DMS79 (cell line): ENCODE data around the gene FUT2.
"Not testable (repeated sequence)": the region's sequence is repeated elsewhere in the genome, so short reads cannot be mapped to it uniquely, and the experiment has no call there.

ENCODE experiments used
- DNase-seq: peaks from one replicate; lab custom pipeline; 2025; lab: John Stamatoyannopoulos, UW

FUT2 gene

DNA sequence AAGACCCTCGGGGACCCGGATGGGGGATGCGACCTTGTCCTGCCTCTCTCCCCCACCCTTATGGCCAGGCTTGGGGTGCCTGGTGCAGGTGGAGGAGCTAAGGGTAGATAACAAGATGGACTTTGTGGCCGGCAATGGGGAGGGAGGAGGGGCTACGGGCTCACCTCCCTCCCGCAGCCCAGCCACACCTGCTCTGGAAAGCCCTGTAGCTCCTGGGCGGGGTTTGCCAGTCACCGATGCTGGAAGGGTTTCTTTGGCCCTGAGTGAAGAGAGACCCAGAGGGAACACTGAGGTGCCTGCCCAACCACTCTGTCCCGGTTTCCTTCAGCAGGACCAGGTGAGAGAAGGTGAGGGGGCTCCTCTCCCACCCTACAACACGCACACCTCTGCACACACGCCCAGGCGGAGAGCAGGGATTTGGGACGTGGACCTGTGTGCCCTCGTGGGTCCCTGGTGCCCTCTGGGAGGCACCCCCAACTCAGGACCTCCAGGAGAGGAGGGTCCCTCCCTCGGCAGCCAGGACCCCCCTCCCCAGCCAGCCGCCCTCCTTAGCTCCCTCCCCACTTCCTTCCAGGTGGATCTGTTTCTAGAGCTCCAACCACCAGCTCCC is at the start of gene FUT2:
FUT2 (plus strand) TSS at position 229 of the 610 bp plus-strand sequence. CDS start 6,986 bp downstream, outside the sequence.
- peak; percentile 40 for DNase-seq

DNA sequence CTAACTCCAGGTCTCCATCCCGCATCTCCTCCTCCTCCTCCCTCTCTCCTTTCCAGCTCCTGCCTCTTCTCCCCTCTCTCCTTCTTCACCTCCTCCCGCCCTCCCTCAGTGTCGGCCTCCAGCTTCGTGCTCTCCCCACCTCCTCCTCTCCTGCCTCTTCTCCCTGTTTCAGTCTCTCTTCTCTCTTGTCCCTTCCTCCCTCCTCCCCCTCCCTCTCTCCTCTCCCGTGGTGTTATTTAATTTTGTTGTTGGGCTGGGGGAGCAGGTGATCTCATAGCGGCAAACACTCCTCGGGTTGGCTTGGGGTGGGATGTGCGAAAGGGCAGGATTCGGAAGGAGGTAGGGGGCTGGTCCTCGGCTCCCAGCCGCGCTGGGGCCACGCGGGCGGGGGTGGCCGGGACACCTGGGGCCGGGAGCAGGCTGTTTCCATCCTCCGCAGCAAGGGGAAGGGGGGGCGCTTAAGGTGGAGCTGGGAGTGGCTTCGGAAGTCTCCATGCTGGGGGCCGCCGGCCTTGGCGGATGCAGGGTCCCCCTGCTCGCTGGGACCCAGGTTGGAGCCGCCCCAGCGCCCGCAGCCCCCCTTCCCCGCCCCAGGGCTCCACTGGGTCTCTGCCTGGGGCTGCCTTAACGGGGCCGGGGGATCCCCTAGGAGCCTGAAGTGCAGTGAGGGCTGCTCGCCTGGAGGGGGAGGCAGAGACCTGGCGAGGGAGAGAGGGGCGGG is 49.6 kb upstream of the FUT2 start, which contains the start of gene CA11:
CA11 (minus strand) TSS at position 187 of the 721 bp plus-strand sequence. CDS start 555 bp downstream, outside the sequence.
- peak; percentile 78 for DNase-seq

DNA sequence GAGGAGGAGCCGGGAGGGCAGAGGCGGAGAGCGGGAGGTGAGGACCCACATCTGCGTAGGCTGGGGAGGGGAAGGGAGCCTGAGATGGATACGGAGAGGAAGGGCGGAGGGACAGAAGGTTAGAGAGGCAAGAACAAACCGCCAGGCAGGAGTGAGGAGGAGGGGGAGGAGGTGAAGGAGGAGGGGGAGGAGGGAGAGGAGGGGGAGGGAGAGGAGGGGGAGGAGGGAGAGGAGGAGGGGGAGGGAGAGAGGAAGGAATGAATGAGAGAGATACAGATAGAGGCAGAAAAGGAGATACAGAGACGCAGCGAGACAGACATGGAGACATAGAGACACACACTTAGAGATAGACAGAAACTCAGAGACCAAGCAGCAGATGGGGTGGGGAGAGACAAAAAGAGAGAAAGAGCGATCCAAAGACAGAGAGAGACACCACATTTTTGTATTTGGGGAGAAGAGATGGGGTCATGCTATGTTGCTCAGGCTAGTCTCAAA is 49.0 kb upstream of the FUT2 start:
- no peak for DNase-seq

DNA sequence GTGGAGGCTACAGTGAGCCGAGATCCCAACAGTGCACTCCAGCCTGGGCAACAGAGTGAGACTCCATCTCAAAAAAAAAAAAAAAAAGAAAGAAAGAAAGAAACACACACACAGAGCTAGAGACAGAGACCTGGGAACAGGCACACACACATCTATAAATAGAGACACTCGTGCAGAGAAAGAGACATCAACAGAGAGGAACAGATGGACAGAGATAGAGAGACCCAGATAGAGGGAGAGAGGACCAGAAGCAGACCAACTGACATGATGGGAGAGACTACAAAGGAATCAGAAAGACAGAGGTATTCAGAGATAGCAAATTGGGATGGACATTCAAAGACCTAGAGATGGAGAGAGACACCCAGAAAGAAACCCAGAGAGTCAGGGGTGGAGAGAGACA is 47.6 kb upstream of the FUT2 start:
- DNase-seq, result no peak

DNA sequence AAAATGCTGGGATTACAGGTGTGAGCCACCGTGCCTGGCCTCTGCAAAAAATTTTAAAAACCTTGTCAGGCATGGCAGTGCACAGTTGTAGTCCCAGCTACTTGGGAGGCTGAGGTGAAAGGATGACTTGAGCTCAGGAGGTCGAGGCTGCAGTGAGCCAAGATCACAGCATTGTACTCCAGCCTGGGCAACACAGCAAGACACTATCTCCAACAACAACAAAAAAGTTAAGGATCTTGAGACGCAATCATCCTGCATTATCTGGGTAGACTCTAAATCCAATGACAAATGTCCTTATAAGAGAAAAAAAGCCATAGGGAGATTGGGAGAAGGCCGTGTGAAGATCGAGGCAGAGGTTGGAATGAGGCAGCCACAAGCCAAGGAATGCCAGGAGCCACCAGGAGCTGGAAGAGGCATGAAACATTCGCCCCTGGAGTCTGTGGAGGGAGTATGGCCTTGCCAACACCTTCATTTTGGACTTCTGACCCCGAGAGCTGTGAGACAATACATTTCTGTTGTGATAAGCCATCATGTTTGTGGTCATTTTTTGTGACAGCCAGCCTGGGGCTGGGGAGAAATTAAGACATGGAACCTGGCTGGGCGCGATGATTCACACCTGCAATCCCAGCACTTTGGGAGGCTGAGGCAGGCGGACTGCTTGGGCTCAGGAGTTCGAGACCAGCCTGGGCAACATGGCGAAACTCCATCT is 44.6 kb upstream of the FUT2 start:
- no peak for DNase-seq

DNA sequence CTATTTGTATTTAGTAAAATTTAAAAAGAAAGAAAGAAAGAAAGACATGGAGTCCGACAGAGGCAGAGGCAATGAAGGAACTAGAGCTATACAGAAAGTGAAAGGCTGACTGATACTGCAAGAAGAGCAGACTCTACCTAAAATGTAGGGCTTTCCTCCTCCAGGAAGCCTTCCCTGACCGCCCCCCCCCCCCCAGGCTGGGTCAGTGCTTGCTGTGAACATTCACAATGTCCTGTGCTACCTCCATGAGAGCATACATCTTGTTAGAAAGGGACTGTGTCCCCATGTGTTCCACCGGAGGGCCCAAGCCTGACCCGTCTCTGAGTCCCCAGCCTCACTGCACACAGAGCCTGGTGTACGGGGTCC is 44.1 kb upstream of the FUT2 start:
- DNase-seq, result no peak

DNA sequence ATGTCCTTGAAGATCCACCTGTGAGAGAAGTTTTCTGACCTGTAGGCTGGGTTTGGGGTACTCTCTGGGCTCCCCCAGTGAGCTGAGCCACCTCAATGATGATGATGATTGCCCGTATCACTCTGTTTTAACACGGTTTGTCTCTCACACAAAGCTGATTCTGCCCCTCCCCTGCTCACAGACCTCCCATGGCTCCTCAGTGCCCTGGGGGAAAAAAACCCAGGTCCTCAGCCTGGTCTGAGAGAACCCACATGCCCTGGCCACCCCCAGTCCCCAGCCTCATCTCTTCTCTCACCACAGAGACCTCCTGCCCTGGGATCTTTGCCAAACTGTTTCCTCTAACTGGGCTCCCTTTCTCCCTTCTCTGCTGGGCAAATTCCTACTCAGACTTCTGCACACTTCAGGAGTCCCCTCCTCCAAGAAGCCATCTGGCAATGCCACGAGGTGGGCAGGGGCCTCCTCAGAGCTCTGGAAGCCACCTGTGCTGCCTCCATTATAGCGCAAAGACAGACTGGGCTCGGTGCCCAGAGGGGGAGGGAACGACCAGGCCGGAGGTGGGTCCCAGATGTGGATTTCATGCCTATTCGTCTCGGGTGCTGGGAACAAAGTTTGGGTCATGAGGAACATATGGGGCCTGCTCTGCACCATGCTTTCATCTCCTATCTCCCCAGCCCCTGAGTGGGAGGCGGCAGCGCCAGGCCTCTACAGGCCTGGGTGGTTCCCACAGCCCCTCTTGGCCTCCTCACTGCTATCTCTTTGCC is 41.3 kb upstream of the FUT2 start:
- DNase-seq, result no peak

DNA sequence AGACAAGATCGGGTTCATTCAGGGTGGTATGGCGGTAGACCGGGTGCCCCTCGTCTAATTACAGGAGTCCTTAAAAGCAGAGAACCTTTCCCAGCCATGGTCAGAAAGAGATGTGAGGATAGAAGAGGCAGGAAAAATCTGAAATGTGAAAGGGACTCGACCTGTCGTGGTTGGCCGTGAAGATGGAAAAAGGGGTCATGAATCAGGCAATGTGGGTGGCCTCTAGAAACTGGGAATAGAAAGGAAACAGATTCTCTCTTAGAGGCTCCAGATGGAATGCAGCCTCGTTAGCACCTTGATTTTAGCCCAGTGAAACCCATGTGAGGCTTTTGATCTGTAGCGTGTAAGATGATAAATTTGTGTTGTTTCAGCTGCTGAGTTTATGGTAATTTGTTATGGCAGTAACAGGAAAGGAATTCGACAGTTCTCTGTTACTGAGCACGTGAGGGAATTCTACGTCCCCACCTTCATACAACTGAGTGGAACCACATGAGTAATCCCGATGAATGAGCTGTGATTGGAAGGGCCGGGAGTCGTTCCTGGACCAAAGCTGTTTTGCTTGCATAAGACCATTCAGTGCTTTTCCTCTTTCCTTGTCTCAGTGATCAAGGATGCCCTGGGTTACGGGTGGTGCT is 38.8 kb upstream of the FUT2 start:
- DNase-seq, result no peak

DNA sequence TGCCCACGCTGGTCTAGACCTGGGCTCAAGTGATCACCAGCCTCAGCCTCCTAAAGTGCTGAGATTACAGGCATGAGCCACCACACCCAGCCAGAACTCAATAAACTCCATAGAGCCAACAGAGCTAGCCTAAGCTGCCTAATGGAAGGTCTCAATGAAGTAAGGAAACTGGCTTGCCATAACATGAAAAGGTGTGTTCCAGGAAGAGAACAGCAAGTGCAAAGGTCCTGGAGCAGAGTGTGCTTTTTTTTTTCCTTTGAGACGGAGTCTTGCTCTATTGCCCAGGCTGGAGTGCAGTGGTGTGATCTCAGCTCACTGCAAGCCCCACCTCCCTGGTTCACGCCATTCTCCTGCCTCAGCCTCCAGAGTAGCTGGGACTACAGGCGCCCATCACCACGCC is 37.9 kb upstream of the FUT2 start:
- not testable (repeated sequence) for DNase-seq

DNA sequence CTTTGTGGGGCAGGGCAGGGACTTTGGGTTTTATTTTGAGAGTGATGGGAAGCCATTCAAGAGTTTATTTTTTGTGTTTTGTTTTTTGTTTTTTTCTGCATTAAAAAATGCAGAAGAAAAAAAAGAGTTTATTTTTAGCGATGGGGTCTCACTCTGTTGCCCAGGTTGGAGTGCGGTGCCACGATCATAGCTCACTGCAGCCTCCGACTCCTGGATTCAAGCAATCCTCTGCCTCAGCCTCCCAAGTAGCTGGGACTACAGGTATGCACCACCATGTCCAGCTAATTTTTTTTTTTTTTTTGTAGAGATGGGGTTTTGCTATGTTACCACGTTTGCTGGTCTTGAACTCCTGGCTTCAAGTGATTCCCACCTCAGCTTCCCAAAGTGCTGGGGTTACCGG is 37.3 kb upstream of the FUT2 start:
- DNase-seq, result no peak

DNA sequence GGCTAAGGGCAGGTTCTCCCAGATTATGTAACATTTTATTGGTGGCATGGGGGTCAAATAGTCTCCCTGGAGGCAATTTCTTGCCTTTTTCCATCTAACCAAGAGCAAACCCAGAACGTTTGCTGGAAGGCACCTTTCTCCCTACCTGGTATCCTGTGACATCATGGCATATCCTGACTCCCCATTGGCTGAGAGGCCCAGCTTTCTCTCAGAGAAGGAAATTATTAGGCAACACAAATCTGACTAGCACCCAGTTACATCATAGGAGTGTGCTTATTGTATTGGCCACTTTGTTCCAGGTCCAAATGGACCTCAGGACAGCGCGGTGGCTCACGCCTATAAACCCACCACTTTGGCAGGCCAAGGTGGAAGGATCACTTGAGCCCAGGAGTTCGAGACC is 36.0 kb upstream of the FUT2 start:
- no peak for DNase-seq

DNA sequence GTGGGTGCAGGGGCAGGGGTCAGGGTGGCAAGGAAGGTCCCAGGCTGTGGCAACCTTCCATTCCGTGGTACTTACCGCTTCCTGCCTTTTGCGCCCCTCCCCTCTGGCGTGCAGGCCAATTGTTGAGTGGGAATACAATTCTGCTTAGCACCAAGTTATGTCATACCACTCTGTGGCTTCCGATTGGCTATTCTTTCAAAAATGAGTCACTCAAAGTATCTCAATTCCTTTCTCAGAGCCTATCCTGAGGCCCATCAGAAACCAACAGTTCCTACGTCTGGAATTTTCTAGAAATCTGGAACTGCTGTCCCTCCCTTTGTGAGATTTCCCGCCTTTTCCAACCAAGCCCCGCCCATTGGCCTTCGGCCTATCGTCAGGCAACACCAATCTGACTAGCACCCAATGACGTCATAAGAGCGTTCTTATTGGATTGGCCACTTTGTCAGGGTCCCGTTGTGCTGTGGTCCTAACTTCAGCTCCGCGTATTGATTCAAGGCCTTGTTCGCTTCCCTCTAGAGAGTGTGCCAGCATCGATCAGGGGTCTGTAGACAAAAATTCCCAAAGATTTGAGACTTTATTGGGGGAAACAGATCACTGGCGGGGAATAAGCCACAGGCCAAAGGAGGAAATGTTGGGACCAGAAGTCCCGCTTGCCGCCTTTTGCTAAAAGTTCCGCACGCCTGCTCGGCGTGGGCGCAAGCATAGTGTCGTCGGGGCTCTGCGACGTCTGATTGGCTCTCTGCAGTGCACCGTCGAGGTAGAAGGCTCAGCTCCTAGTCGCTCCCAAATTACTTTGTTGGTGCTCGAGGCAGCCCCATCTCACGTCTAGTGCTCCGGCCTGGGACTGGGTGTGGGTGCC is 34.7 kb upstream of the FUT2 start:
- no peak for DNase-seq

DNA sequence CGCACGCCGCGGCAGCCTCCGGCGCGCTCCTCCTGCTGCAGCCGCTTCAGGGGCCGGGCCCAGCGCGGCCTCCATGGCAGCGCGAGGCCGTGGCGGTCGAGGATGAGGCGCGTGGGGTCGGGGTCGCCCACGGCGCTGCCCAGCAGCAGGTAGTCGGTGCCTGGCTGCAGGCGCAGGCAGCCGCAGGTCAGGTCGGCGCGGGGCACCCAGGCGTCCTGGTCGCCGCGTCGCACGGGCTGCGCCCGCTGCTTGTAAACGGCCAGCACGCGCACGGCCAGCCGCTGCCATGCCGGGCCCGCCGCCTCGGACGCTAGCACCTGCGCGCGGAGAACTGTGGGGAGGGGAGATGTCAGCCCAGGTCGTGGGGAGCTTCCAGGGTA is 34.1 kb upstream of the FUT2 start:
- no peak for DNase-seq

DNA sequence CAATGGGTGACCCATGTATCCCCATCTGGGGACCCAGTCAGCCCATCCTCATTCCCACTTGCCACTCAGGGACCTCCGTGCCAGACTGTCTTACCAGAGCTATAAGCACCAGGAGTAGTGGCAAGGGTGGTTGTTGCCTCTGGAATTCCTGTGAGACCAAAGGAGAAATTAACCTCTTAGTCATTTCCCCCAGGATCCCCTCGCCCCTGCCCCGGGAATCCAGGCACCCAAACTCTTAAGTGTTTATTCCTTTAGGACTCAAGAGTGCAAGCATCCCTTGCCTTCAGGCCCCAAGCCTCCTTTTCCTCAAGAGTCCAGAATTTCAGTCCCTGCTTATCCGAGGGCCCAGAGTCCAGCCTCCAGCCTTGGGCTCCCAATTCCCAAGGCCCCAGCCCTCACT is 32.1 kb upstream of the FUT2 start:
- DNase-seq, result no peak

DNA sequence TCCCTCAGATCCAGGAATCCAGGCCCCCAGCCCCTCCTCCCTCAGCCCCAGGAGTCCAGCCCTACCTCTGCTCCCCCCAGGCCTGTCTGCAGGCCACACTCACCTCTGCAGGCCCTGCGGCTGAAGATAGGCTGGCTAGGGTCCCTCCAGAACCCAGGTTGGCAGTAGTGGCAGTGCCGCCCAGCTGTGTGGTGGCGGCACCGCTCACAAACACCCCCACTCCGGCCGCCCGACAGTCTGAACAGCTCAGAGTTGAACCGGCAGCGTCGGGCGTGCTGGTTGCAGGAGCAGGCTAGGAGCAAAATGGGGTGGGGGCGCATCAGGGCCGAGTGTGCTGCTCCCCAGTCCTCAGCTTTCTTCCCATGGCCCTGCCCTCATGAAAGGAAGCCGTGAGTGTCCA is 31.3 kb upstream of the FUT2 start:
- DNase-seq, result no peak

DNA sequence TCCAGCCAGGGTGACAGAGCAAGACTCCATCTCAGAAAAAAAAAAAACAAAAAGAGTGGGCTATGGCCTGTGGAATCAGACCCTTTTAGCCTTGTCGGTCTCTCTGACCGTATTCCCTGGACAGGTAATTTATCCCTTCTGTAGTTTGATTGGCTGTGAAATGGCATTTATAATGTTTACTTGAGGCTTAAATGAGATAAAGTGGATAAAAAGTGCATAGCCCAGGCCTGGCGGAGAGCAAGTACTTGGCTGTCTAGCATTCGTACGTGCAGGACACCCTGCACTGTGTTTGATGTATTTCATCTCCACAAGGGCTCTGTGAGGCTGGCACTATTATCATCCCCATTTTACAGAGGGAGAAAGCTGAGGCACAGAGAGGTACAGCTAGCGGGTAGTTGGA is 30.0 kb upstream of the FUT2 start:
- DNase-seq, result no peak

DNA sequence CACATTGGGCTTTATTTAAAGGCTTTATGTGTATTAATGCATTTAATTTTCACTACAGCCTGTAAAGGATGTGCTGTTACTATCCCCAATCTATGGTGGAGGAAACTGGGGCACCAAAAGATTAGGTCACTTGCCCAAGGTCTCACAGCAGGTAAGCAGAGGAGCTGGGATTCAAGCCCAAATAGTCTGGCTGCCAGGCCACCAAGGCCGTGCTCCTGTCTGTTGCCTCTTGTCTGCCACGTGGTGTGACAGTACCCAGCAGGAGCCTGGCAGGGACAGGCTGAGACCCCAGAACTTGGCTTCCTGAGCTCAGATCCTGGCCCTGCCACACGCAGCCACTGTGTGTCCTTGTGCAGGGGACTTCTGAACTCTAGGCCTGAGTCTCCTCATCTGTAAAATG is 27.4 kb upstream of the FUT2 start:
- no peak for DNase-seq

DNA sequence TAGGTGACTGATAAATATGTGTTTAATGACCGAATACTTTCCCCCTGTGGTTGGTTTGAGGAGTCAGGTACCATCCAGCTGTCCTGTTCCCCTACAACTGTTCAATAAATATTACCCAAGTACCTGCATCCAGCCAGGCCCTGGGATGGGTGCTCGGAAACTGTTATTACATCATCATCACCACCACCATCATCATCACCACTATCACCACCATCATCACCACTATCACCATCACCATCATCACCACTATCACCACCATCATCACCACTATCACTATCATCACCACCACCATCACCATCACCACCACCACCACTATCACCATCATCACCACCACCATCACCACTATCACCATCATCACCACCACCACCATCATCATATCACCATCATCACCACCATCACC is 27.0 kb upstream of the FUT2 start:
- DNase-seq, result no peak

DNA sequence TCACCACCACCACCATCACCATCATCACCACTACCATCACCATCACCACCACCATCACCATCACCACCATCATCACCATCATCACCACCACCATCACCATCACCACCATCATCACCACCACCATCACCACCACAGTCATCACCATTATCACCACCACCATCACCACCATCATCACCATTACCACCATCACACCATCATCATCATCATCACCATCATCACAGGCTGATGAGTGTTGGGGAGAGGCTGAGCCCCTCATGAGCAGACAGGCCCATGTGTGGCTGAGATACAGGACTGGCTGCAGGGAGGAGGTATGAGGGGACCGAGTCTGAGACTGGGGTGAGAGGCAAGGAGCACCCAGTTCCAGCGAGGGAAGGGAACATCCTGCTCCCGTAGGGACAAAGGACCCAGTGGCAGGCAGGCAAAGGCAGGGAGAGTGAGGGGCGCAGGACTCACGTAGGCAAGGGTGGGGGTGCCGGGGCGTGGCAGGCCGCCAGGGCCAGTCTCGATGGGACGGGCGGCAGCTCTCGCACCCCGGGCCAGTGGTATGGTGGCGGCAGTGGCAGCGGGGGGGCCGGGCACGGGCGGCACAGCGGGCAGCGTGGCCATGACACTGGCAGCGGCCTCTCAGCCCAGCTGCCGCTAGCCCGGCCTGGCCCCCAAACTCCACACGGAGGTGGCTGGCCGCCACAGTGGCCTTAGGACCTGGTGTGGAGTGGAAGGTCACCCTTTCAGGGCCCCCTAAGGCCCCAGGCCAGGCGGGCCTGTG is 25.7 kb upstream of the FUT2 start:
- no peak for DNase-seq
